ENCODE data around the gene CBX3. TPM values are rescaled to one million over a fixed set of nuclear protein-coding genes. Genes with fewer than 3 reads are reported as not detected.
"Not testable (repeated sequence)": the region's sequence is repeated elsewhere in the genome, so short reads cannot be mapped to it uniquely, and the experiment has no call there.

Gene CBX3
- total and polyA plus RNA-seq, 2 donors, result 233 to 266 TPM

- peak overlapping the region in 1 of 2 donors; percentile 74 for H3K27ac ChIP-seq (ENCODE audit: low read depth in 1 of 2, low read length in 1 of 2)
- 92% methylated on average over 5 of the region's 5 CpGs for WGBS
- no peaks in the 10 kb centered on the region for H3K9me3 ChIP-seq (ENCODE audit: control insufficient read depth in 2 of 2, insufficient read depth in 1 of 2, low read length in 1 of 2)
- peaks cover 3 to 15% of the 10 kb centered on the region in 2 donors for H3K4me1 ChIP-seq (ENCODE audit: control insufficient read depth in 2 of 2, insufficient read depth in 2 of 2, low read length in 2 of 2)
- H3K4me3 ChIP-seq (ENCODE audit: low read length in 2 of 2), result no peak overlapping the region
- DNase-seq (ENCODE audit: low read depth in 6 of 9, low spot score in 9 of 9), result no peak
- H3K27me3 ChIP-seq (ENCODE audit: control insufficient read depth in 2 of 2, insufficient read depth in 1 of 2, low read length in 1 of 2), result no peaks in the 10 kb centered on the region
- peaks cover 5 to 9% of the 10 kb centered on the region in 2 donors for H3K36me3 ChIP-seq (ENCODE audit: control insufficient read depth in 2 of 2, insufficient read depth in 2 of 2, low read length in 1 of 2)
These were observed 34.8 kb upstream of the CBX3 start for GRCh38 chr7:26166684-26167266.

GRCh38 chr7:26167303-26167934, 34.1 kb upstream of the CBX3 start:
- Histone ChIP-seq H3K9me3 (ENCODE audit: control insufficient read depth in 2 of 2, insufficient read depth in 1 of 2, low read length in 1 of 2) (no peaks in the 10 kb centered on the region), H3K4me1 (ENCODE audit: control insufficient read depth in 2 of 2, insufficient read depth in 2 of 2, low read length in 2 of 2) (peaks cover 3 to 15% of the 10 kb centered on the region in 2 donors), H3K36me3 (ENCODE audit: control insufficient read depth in 2 of 2, insufficient read depth in 2 of 2, low read length in 1 of 2) (peaks cover 5 to 9% of the 10 kb centered on the region in 2 donors), H3K4me3 (ENCODE audit: low read length in 2 of 2) (no peak overlapping the region), H3K27me3 (ENCODE audit: control insufficient read depth in 2 of 2, insufficient read depth in 1 of 2, low read length in 1 of 2) (no peaks in the 10 kb centered on the region), H3K27ac (ENCODE audit: low read depth in 1 of 2, low read length in 1 of 2) (peak overlapping the region in 1 of 2 donors; percentile 74)
- DNase-seq (ENCODE audit: low read depth in 6 of 9, low spot score in 9 of 9), result peak in 3 of 9 donors; percentile 40 to 68 (median 44)
- WGBS, result 77% methylated on average over 3 of the region's 3 CpGs

- Histone ChIP-seq H3K27me3 (ENCODE audit: control insufficient read depth in 2 of 2, insufficient read depth in 1 of 2, low read length in 1 of 2) (no peaks in the 10 kb centered on the region), H3K36me3 (ENCODE audit: control insufficient read depth in 2 of 2, insufficient read depth in 2 of 2, low read length in 1 of 2) (peaks cover 5 to 9% of the 10 kb centered on the region in 2 donors), H3K9me3 (ENCODE audit: control insufficient read depth in 2 of 2, insufficient read depth in 1 of 2, low read length in 1 of 2) (no peaks in the 10 kb centered on the region), H3K27ac (ENCODE audit: low read depth in 1 of 2, low read length in 1 of 2) (no peak overlapping the region), H3K4me1 (ENCODE audit: control insufficient read depth in 2 of 2, insufficient read depth in 2 of 2, low read length in 2 of 2) (peaks cover 3 to 15% of the 10 kb centered on the region in 2 donors), H3K4me3 (ENCODE audit: low read length in 2 of 2) (no peak overlapping the region)
- DNase-seq (ENCODE audit: low read depth in 6 of 9, low spot score in 9 of 9), result no peak
- WGBS, result 92% methylated on average over 6 of the region's 6 CpGs
These were observed 33.0 kb upstream of the CBX3 start for GRCh38 chr7:26168458-26169023.

GRCh38 chr7:26169271-26169670, 32.3 kb upstream of the CBX3 start:
- no peaks in the 10 kb centered on the region for H3K9me3 ChIP-seq (ENCODE audit: control insufficient read depth in 2 of 2, insufficient read depth in 1 of 2, low read length in 1 of 2)
- H3K4me3 ChIP-seq (ENCODE audit: low read length in 2 of 2), result no peak overlapping the region
- H3K36me3 ChIP-seq (ENCODE audit: control insufficient read depth in 2 of 2, insufficient read depth in 2 of 2, low read length in 1 of 2), result peaks cover 5 to 9% of the 10 kb centered on the region in 2 donors
- 81% methylated on average over 3 of the region's 3 CpGs for WGBS
- no peak overlapping the region for H3K27ac ChIP-seq (ENCODE audit: low read depth in 1 of 2, low read length in 1 of 2)
- DNase-seq (ENCODE audit: low read depth in 6 of 9, low spot score in 9 of 9), result no peak
- no peaks in the 10 kb centered on the region for H3K27me3 ChIP-seq (ENCODE audit: control insufficient read depth in 2 of 2, insufficient read depth in 1 of 2, low read length in 1 of 2)
- peaks cover 3 to 15% of the 10 kb centered on the region in 2 donors for H3K4me1 ChIP-seq (ENCODE audit: control insufficient read depth in 2 of 2, insufficient read depth in 2 of 2, low read length in 2 of 2)

- no peaks in the 10 kb centered on the region for H3K27me3 ChIP-seq (ENCODE audit: control insufficient read depth in 2 of 2, insufficient read depth in 1 of 2, low read length in 1 of 2)
- no peak overlapping the region for H3K27ac ChIP-seq (ENCODE audit: low read depth in 1 of 2, low read length in 1 of 2)
- peaks cover 3 to 15% of the 10 kb centered on the region in 2 donors for H3K4me1 ChIP-seq (ENCODE audit: control insufficient read depth in 2 of 2, insufficient read depth in 2 of 2, low read length in 2 of 2)
- H3K4me3 ChIP-seq (ENCODE audit: low read length in 2 of 2), result no peak overlapping the region
- no peak for DNase-seq (ENCODE audit: low read depth in 6 of 9, low spot score in 9 of 9)
- WGBS, result 99% methylated on average over 1 of the region's 1 CpG
- H3K9me3 ChIP-seq (ENCODE audit: control insufficient read depth in 2 of 2, insufficient read depth in 1 of 2, low read length in 1 of 2), result no peaks in the 10 kb centered on the region
- H3K36me3 ChIP-seq (ENCODE audit: control insufficient read depth in 2 of 2, insufficient read depth in 2 of 2, low read length in 1 of 2), result peaks cover 5 to 9% of the 10 kb centered on the region in 2 donors
These were observed 30.9 kb upstream of the CBX3 start for GRCh38 chr7:26170663-26171062.

GRCh38 chr7:26171601-26172000, 29.9 kb upstream of the CBX3 start:
- Histone ChIP-seq H3K4me3 (ENCODE audit: low read length in 2 of 2) (no peak overlapping the region), H3K27ac (ENCODE audit: low read depth in 1 of 2, low read length in 1 of 2) (no peak overlapping the region), H3K9me3 (ENCODE audit: control insufficient read depth in 2 of 2, insufficient read depth in 1 of 2, low read length in 1 of 2) (no peaks in the 10 kb centered on the region), H3K27me3 (ENCODE audit: control insufficient read depth in 2 of 2, insufficient read depth in 1 of 2, low read length in 1 of 2) (no peaks in the 10 kb centered on the region), H3K4me1 (ENCODE audit: control insufficient read depth in 2 of 2, insufficient read depth in 2 of 2, low read length in 2 of 2) (peaks cover 3 to 8% of the 10 kb centered on the region in 2 donors), H3K36me3 (ENCODE audit: control insufficient read depth in 2 of 2, insufficient read depth in 2 of 2, low read length in 1 of 2) (peaks cover 5 to 9% of the 10 kb centered on the region in 2 donors)
- WGBS, result over 99% methylated on average over 2 of the region's 2 CpGs
- DNase-seq (ENCODE audit: low read depth in 6 of 9, low spot score in 9 of 9), result no peak

- WGBS, result 99% methylated on average over 1 of the region's 1 CpG
- H3K27me3 ChIP-seq (ENCODE audit: control insufficient read depth in 2 of 2, insufficient read depth in 1 of 2, low read length in 1 of 2), result no peaks in the 10 kb centered on the region
- H3K27ac ChIP-seq (ENCODE audit: low read depth in 1 of 2, low read length in 1 of 2), result no peak overlapping the region
- H3K4me3 ChIP-seq (ENCODE audit: low read length in 2 of 2), result no peak overlapping the region
- no peaks in the 10 kb centered on the region for H3K9me3 ChIP-seq (ENCODE audit: control insufficient read depth in 2 of 2, insufficient read depth in 1 of 2, low read length in 1 of 2)
- no peak for DNase-seq (ENCODE audit: low read depth in 6 of 9, low spot score in 9 of 9)
- peaks cover 3% of the 10 kb centered on the region in 2 donors for H3K4me1 ChIP-seq (ENCODE audit: control insufficient read depth in 2 of 2, insufficient read depth in 2 of 2, low read length in 2 of 2)
- H3K36me3 ChIP-seq (ENCODE audit: control insufficient read depth in 2 of 2, insufficient read depth in 2 of 2, low read length in 1 of 2), result peaks cover 5 to 9% of the 10 kb centered on the region in 2 donors
These were observed 29.5 kb upstream of the CBX3 start for GRCh38 chr7:26172048-26172447.

- not testable (repeated sequence) for H3K27ac ChIP-seq (ENCODE audit: low read depth in 1 of 2, low read length in 1 of 2); H3K36me3 ChIP-seq (ENCODE audit: control insufficient read depth in 2 of 2, insufficient read depth in 2 of 2, low read length in 1 of 2); H3K4me3 ChIP-seq (ENCODE audit: low read length in 2 of 2); H3K27me3 ChIP-seq (ENCODE audit: control insufficient read depth in 2 of 2, insufficient read depth in 1 of 2, low read length in 1 of 2); H3K9me3 ChIP-seq (ENCODE audit: control insufficient read depth in 2 of 2, insufficient read depth in 1 of 2, low read length in 1 of 2); DNase-seq (ENCODE audit: low read depth in 6 of 9, low spot score in 9 of 9); H3K4me1 ChIP-seq (ENCODE audit: control insufficient read depth in 2 of 2, insufficient read depth in 2 of 2, low read length in 2 of 2)
- WGBS, result 100% methylated on average over 2 of the region's 4 CpGs
These were observed 25.6 kb upstream of the CBX3 start for GRCh38 chr7:26175903-26176302.

- 98% methylated on average over 18 of the region's 26 CpGs for WGBS
These were observed 24.8 kb upstream of the CBX3 start for GRCh38 chr7:26176696-26177095.

More at GRCh38 chr7:26176696-26177095, 24.8 kb upstream of the CBX3 start:
- not testable (repeated sequence) for H3K36me3 ChIP-seq (ENCODE audit: control insufficient read depth in 2 of 2, insufficient read depth in 2 of 2, low read length in 1 of 2); H3K27ac ChIP-seq (ENCODE audit: low read depth in 1 of 2, low read length in 1 of 2); DNase-seq (ENCODE audit: low read depth in 6 of 9, low spot score in 9 of 9); H3K27me3 ChIP-seq (ENCODE audit: control insufficient read depth in 2 of 2, insufficient read depth in 1 of 2, low read length in 1 of 2); H3K9me3 ChIP-seq (ENCODE audit: control insufficient read depth in 2 of 2, insufficient read depth in 1 of 2, low read length in 1 of 2); H3K4me1 ChIP-seq (ENCODE audit: control insufficient read depth in 2 of 2, insufficient read depth in 2 of 2, low read length in 2 of 2); H3K4me3 ChIP-seq (ENCODE audit: low read length in 2 of 2)

Data from thymus (tissue), 11 donors.